ENCODE data around the gene ACADVL. TPM values are rescaled to one million over a fixed set of nuclear protein-coding genes. Genes with fewer than 3 reads are reported as not detected.
A peak's percentile ranks its signal among the peaks of the same experiment; 100 is the strongest.

Gene ACADVL
- polyA plus RNA-seq, 1 of the 3 experiments (the other 2 are of a cell fraction): 635 TPM

DNA sequence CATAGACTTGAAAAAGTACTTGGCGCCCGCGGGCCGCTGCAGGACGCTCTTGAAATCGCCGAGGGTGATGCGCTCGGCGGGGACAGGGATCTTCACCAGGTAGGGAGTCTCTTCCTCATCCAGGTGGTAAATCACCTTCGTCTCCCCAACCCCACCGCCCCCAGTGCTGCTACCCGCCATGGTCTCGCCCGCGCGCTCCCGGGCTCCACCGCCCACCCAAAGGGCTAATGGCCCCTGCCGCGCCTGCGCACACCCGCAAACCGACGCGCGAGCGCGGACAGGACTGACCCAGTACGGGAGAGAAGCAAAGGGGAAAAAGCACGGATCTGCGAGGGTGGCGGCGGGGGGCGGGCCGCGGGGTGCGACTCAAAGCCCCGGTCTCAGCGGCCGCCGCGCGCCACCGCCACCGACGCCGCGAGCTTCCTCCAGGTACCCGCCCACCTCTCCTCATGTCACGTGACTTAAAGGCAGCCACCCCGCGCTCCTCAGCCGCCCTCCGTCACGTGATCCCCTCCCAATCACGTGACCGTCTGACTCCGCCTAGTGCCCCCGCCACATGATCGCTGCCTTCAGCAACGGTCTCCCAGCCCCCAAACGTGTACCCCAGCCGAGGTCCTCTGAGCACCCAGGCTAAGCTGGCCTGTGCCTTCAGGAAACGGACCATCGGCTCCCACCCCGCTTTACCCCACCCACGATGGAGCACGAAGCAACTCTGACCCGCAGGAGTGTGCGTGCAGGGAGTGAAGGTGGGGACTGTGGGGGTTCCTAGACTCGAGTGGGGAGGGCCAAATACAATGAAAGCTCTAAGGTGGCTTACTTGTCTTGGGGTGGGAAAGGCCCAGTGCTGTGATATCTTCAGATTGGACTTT is 14.6 kb downstream of the ACADVL start, which contains the start of gene DVL2 (continued):
- TF ChIP-seq, protein P1, sequence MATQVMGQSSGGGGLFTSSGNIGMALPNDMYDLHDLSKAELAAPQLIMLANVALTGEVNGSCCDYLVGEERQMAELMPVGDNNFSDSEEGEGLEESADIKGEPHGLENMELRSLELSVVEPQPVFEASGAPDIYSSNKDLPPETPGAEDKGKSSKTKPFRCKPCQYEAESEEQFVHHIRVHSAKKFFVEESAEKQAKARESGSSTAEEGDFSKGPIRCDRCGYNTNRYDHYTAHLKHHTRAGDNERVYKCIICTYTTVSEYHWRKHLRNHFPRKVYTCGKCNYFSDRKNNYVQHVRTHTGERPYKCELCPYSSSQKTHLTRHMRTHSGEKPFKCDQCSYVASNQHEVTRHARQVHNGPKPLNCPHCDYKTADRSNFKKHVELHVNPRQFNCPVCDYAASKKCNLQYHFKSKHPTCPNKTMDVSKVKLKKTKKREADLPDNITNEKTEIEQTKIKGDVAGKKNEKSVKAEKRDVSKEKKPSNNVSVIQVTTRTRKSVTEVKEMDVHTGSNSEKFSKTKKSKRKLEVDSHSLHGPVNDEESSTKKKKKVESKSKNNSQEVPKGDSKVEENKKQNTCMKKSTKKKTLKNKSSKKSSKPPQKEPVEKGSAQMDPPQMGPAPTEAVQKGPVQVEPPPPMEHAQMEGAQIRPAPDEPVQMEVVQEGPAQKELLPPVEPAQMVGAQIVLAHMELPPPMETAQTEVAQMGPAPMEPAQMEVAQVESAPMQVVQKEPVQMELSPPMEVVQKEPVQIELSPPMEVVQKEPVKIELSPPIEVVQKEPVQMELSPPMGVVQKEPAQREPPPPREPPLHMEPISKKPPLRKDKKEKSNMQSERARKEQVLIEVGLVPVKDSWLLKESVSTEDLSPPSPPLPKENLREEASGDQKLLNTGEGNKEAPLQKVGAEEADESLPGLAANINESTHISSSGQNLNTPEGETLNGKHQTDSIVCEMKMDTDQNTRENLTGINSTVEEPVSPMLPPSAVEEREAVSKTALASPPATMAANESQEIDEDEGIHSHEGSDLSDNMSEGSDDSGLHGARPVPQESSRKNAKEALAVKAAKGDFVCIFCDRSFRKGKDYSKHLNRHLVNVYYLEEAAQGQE (IDR thresholded peaks at IDR 0.05; ENCODE audit: low read depth, low read length): no peak
- TF ChIP-seq ZBTB33 (IDR thresholded peaks at IDR 0.05; ENCODE audit: borderline replicate concordance, low read depth) (peak; percentile 90), SMC3 (IDR thresholded peaks at IDR 0.05; ENCODE audit: low read depth, low read length) (peak; percentile 3; the same call in 1 of the 2 replicates), CTCF (IDR thresholded peaks at IDR 0.05) (no peak), SIN3A (IDR thresholded peaks at IDR 0.05; ENCODE audit: borderline replicate concordance, low read depth, low read length) (peak; percentile 72)

DNA sequence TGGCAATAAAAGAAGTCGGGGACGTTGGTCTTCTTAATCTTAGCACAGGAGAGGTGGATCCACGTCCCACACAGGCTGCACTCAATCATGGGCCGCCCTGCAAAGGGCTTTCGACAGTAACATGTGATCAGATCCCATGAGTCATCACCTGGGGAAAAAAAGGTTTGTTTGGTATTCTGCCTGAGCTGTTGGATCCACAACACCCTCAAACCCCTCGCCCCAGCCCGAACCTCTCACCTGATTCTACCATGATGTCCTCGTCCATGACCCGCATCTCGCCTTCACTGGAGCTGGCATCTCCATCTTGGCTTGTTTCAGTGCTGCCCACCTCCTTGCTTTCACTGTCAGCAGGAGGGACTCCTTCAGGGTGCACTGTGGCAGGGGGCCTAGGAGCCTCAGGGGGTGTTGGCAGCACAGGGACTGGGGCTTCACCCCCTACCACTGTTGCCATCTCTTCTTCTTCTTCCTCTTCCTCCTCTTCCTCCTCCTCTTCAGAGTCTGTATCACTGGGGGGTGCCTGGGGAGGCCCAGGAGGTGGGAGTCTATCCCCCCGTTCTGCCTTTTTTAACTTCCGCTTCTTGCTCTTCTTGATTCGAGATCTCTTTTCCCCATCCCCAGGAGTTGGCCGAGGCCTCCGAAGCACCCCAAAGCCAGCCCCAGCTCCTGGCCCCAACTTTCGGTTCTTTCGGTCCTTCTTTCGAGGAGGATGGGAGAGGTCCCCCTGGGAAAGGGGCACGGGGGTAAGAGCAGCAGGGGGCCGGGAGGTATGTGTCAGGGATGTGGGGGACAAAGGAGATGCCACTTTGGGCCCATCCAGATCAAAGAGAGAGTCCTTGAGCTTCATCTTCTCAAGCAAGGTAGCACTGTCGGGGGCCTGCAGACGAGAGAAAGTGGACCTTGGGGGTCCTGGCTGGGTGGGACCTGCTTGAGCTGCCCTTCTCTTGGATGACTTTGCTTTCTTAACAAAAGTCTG is 16.2 kb downstream of the ACADVL start:
- no peak overlapping the region for H2AFZ ChIP-seq (ENCODE audit: low read depth)
- H3K9me2 ChIP-seq: no peaks in the 10 kb centered on the region
- CTCF ChIA-PET: interaction anchor here (1.2 to 5.3 kb wide), 7 partner anchors 16 to 190 kb away, joined by 3 to 37 read pairs (median 4); partner anchors contain the start of genes ACADVL, CTDNEP1, DLG4 and NEURL4
- H3K4me2 ChIP-seq: peak overlapping the region; percentile 81; the same call in 1 of the 2 replicates
- peaks cover 35 to 37% of the 10 kb centered on the region in 2 experiments for H3K36me3 ChIP-seq (replicated peaks in 1 of 2; ENCODE audit: control insufficient read depth in 1 of 2, insufficient read depth in 2 of 2, low read length in 1 of 2)
- 84% methylated on average over 20 of the region's 22 CpGs for WGBS (ENCODE audit: low lambda C conversion rate)
- peak overlapping the region; percentile 82 to 94; a peak in 3 of 4 replicates for H3K27ac ChIP-seq (ENCODE audit: low read depth in 2 of 2, low read length in 1 of 2)
- POLR2A ChIA-PET: no interaction called here
- peaks cover 89% of the 10 kb centered on the region for H3K79me2 ChIP-seq (ENCODE audit: insufficient read depth)
- H3K27me3 ChIP-seq (ENCODE audit: insufficient read depth): no peaks in the 10 kb centered on the region
- no peak overlapping the region; a peak in 1 of 4 replicates for H3K4me3 ChIP-seq (ENCODE audit: low read depth in 2 of 2, low read length in 1 of 2)
- no peak for TF ChIP-seq EP300 (IDR thresholded peaks at IDR 0.05; ENCODE audit: borderline replicate concordance in 1 of 2, low read depth in 1 of 2, low read length in 1 of 2)
- TF ChIP-seq FOSL2 (IDR thresholded peaks at IDR 0.05; ENCODE audit: borderline replicate concordance, low read depth): peak; percentile 21; the same call in 1 of the 2 replicates
- peak; percentile 51; the same call in 1 of the 2 replicates for TF ChIP-seq PBX3 (IDR thresholded peaks at IDR 0.05)
- no peak for TF ChIP-seq SMC3 (IDR thresholded peaks at IDR 0.05; ENCODE audit: low read depth, low read length)
- TF ChIP-seq TCF12 (IDR thresholded peaks at IDR 0.05): 0 out of 2 replicates have a peak, but pooled peaks have one; percentile 29
- no peak for TF ChIP-seq FOXJ3 (CRISPR knock-in tag; IDR thresholded peaks at IDR 0.05)
- TF ChIP-seq SIN3A (IDR thresholded peaks at IDR 0.05; ENCODE audit: borderline replicate concordance, low read depth, low read length): no peak
- TF ChIP-seq RCOR1 (IDR thresholded peaks at IDR 0.05; ENCODE audit: low read length): no peak
- TF ChIP-seq JUND (IDR thresholded peaks at IDR 0.05): peak; percentile 22; the same call in 1 of the 2 replicates
- peaks cover 46% of the 10 kb centered on the region for H3F3A ChIP-seq (replicated peaks; ENCODE audit: insufficient read depth)
- DNase-seq: no peak
- peaks cover 22% of the 10 kb centered on the region for H4K20me1 ChIP-seq (ENCODE audit: insufficient read depth)
- H3K4me1 ChIP-seq (ENCODE audit: control insufficient read depth in 1 of 2, insufficient read depth in 2 of 2, low read depth in 1 of 2, low read length in 1 of 2): peaks cover 40 to 44% of the 10 kb centered on the region in 2 experiments
- H3K9me3 ChIP-seq: no peaks in the 10 kb centered on the region
- no peak overlapping the region for H3K9ac ChIP-seq
